DMS153 (cell line): ENCODE measurements around the gene NXPH2.
"Not testable (repeated sequence)": the region's sequence is repeated elsewhere in the genome, so short reads cannot be mapped to it uniquely, and the experiment has no call there.

Experiments used
- DNase-seq: peaks from one replicate; lab custom pipeline; 2025; lab: John Stamatoyannopoulos, UW

The NXPH2 gene

DNA sequence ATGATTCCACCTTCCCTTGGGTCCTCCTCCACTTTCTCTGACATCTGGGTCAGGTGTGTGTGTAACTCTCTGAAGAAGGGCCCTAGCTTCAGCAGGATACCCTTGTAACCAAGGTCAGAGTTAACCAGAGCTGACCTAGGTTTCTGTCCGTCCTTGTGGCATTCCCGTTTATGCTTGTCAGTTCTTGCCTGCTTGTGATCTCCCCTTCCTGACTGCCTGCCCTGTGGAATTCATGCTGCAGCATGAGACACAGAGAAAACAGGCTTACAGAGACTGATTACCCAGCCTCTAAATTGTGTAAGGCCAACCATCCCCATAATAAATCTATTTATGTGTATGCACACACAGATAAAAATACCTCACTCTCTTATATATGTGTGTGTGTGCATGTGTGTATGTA lies 22.8 kb downstream of the NXPH2 start:
- no peak for DNase-seq

DNA sequence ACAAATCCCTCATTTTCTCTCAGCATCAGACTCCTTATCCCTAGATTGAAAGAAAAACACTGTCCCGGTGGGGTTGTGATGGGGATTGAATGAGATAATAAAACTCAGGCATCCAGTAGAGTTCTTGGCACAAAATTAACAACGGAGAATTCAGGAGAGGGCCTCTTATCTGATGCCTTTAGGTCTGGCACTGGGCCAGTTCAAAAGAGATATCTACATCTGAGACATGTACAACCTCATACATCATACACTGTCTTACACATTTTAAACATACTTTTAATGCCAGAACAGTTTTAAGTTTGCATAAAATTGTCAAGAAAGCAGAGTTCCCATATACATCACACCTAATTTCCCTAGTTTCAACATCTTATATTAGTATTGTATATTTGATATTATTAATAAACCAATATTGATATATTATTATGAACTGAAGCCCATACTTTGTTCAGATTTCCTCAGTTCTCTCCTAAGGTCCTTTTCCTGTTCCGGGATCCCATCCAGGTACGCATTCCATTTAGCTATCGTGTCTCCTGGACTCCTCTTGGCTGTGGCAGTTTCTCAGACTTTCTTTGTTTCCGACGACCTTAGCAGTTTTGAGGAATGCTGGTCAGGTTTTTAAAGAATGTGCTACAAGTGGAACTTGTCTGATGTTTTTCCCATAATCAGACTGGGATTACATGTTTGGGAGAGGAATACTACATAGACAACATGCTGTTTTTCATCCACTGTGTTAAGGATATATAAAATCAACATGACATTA lies 27.8 kb downstream of the NXPH2 start:
- no peak for DNase-seq

DNA sequence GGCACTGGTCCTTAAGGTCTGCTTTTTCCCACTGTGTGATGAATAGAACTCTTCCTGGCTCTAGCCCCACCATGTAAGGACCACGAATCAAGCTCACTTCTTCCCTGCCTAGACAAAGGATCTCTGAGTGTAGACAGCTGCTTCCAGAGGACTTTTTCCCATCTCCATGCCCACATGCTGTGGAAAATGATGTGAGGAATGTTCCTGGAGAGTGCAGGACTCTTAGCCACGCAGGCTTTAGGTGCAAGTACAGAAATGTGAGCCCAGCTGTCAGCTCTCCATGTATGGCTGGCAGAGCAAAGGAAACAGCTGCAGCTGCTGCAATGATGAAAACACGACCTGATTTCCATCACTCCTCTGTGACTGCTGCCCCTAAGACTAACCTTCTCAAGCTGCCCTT lies 35.5 kb downstream of the NXPH2 start:
- DNase-seq, result no peak

DNA sequence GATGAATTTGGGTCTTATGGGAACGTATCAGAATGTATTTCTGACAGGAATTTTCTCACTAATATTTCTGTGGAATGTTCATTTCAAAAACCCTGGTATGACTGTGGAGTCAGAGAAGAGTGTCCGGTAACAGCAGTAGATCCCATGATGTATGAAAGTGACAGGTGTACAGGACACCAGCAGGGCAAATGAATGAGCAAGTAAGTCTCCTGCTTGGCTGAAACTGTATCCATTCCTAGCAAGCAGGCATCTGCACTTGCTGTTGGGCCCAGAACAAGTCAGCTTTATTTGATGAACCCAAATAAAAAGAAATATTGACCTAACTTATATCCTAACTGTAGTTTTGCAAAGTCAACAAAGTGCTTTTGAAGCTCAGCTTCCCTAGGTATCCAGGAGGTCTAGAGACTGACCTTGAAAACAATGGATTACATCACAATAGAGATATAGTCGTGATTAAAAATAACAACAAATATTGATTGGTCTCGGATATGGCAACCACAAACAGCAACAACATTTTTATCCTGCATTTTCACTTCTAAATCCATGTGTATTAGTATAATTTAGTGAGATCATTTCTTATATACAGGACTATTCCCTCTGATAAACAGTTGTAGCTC lies 37.6 kb downstream of the NXPH2 start:
- DNase-seq, result no peak

DNA sequence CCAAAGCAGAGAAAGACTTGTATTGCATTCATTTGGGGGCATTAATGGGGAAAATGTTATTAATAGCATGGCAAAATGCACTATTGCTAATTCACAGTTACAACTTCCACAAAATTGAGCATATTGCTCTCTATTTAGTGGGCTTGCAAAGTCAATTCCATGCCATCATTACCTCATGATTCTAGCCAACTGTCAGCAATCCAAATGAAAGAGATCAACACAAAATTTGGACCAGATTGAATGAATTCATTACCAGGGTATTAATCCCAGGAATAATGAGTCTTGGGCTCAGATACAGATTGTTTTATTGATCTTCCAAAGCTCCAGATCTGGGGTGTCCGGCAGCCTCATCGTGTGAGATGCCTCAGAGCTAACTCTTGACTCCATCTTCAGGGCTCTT lies 38.3 kb downstream of the NXPH2 start:
- DNase-seq, result no peak

DNA sequence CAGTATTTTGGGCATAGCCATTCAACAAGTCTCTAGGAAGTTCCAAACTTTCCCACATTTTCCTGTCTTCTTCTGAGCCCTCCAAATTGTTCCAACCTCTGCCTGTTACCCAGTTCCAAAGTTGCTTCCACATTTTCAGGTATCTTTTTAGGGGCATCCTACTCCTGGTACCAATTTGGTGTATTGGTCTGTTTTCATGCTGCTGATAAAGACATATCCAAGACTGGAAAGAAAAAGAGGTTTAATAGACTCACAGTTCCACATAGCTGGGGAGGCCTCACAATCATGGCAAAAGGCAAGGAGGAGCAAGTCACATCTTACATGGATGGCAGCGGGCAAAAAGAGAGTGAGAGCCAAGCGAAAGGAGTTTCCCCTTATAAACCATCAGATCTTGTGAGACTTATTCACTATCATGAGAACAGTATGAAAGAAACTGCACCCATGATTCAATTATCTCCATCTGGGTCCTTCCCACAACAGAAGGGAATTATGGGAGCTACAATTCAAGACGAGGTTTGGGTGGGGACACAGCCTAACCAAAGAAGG lies 43.1 kb downstream of the NXPH2 start:
- not testable (repeated sequence) for DNase-seq

DNA sequence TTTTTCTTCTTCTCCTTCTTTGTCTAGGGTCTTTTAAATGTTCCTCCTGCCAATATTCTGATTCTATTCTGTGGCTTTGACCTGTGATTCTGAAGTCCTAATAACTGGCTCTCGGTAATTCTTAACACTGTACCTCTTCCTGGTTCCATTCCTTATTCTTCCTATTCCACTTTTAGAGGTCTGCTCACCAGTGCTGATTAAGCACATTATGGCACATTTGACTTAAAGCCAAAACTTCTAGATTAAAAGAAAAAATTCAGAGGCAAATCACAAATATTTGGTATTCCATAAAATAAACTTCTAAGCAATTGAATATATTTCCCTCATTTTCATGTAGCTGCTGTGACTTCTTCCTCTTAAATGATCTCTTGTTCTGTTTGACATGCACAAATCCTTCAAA lies 47.5 kb downstream of the NXPH2 start:
- DNase-seq, result no peak

DNA sequence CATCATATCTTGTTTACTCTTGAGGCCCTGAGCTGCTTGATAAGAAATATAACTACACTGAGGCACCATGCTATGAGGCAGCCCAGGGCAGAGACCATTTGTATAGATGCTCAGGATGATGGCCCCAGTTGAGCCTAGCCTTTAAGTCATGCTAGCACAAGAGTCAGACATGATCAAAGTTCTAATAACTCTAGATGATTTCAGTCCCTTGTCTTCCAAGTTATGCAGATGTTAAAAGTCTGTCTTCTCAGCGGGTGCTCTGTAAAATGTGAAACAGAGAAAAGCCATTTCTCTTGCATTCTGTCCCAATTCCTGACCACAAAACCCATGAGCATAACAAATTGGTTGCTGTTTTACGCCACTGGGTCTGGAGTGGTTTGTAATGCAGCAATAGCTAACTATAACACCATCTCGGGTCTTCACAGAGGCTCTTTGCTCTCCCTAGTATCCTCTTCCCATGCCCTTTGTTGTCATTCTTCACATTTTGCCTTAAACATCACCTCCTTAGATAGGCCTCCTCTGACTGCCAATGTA lies 49.6 kb downstream of the NXPH2 start:
- no peak for DNase-seq

DNA sequence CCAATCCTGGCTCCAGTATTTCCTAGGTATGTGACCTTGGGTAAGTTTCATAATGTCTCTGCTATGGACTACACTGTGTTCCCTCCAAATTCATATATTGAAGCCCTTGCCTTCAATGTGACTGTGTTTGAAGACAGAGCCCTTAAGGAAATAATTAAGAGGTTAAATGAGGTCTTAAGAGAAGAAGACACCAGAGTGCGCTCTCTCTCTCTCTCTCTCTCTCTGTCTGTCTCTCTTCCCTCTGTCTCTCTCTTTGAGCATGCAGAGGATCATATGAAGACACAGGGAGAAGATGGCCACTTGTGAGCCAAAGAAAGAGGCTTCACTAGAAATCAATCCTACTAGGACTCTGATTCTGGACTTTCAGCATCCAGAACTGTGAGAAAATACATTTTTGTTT lies 52.2 kb downstream of the NXPH2 start:
- DNase-seq, result no peak

DNA sequence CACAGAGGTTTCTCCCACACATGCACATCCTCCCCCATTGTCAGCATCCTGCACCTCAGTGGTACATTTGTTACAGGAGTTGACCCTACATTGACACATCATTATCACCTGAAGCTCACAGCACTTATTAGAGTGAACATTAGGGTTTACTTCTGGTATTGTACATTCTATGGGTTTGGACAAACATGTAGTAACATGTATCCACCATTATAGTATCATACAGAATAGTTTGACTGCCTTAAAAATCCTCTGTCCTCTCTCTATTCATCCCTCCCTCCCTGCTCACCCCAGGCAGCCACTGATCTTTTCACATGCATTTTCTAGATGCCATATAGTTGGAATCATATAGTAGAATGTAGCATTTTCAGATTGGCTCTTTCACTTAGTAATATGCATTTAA lies 53.5 kb downstream of the NXPH2 start:
- DNase-seq, result no peak

DNA sequence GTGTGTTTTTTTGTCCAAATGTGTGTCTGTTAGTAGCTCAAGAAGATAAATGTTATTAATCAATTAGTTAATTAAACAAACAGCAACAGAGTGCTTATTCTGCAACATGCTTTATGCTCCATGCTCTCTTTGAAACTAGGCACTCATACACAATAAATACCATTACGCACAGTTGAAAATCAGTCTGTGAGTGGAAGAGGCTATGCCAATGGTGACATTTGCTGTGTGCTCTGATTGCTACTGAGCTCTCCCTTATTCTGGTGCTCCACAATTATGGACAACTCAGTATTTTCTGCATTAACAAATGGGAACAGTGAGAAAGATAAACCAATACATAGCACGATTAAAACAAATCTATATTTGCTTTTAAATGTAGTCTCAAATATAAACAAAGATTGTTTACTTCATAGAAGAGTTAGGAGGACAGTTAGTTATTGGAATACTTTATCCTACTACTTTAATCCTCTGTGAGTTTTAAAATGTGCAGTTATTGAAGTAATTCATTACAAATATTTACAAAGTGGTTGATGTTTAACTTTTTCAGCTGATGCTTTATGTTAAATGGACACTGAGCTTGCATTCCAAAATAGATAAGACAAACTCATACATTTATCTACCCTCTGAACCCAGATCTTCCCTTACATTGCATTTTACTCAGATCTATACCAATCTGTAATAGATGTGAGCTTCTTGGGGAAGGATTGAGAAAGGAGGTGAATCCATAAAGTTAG lies 55.3 kb downstream of the NXPH2 start:
- DNase-seq, result no peak

DNA sequence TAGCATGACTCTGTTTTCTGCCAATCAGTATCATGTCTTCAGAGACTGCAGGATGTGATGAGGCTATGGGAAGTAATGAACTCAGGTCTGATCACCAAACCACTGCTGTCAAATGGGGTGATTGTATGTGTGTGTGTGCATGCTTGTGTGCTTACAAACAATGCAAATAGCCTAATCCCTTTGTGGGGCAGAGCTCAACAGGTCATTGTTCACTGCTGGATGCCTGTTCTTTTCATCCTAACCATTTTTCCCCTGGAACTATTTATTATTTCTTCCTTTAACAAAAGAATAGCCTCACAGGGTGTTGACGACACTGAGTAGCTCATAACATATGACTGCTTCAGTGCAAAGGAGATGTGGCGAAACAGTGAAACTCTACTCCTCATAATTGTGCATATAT lies 55.9 kb downstream of the NXPH2 start:
- DNase-seq, result no peak

DNA sequence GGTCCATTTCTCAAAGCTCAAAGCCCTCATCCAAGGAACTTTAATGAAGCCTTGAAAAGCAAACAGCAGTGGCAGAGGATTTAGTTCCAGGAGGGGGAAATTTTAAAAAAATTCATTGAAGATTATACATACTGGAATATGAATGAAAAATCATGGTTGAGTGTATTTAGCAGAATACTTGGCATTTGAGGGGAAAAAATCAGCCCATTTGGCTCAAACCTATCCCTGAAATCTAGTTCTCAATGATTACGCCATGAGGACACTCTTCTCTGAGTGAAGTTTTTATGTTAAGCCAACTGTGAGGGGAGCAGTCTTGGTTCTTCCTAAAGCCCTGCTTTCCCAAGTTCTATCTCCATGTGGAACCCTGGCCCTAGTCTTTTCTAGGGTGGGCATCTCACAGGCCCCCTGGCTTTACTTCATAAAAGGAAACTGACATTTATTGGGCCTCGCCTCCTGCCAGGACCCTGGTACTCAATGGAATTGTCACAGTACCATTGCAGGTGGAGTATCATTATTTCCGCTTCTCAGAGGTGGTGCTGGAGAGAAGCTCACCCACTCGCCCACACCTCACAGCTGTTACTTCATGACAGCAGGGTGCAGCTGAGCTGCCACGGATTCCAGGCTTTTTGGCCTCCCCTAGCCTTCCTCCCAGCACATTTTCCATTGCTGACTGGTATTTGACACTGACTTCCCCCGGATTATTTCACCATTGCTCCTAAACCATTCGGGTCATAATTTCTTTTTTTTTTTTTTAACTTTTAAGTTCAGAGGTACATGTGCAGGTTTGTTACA lies 56.8 kb downstream of the NXPH2 start:
- no peak for DNase-seq

DNA sequence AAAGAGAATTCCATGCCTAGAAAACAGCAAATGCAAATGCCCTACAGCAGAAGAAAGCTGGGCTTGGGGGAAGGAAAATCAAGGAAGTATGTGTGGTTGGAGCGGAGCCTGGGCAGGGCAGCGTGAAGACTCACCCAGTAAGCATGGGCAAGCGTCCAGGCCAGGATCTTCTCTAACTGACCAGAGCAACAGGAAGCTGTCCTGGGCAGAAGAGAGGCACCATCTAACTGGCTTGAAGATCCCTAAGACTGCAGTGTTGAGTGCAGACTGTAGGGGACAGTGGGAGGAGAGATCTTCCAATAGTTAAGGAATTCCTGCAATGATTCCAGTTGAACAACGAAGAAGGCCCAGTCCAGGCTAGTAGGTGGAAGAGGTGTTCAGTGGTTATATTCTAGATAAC lies 57.9 kb downstream of the NXPH2 start:
- DNase-seq, result no peak

DNA sequence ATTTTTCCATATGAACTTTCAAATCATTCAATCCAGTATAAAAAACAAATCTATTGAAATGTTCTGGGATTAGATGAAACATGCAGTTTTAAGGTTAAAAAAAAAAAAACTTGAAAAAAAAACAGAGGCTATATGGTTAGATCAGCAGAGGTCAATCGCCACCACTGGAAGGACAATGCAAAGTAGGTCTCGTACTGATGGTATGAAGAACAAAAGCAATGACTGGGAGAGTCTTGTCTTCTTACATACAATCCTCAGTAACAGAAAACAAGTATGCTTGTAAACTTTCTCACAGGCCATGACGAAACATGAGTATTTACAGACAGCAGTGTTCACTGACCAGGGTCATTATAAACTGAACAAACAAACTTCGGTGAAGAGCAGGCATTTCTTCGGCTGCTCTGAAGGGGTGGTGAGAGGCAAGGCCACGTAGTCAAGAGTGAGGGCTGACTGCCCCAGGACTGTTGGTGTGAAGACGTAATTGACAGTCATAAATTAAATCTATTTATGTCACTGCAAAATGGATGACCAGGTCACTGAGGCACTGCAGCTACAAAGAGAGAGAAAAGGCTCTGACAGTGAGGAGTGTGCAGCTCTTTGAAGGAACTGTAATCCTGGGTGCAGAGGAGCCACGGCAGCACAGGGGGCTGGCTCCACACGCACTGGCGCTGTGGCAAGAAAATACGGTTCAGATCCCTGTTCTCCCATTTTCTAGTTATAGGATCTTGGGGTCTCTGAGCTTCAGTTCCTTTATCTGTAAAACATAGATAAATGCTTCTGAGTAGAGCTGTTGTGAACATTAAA lies 60.0 kb downstream of the NXPH2 start:
- DNase-seq, result no peak

DNA sequence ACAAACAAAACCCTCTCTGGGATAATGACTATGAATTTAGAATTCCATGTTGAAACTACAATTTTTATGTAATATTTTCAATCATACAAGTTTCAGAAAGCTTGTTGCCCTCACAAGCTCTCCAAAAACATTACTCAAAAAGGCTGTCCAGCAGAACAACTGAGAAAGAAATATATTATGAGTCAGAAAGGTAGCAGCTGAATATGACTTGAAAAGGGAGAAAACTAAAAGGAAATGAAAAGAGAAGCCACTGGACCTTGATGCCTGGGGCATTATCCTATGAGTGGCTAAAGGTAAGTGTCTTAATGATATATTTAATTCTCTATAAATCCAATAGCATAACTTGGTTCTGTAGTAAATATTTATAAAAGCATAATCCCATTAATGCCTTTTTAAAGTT lies 61.8 kb downstream of the NXPH2 start:
- DNase-seq, result no peak

DNA sequence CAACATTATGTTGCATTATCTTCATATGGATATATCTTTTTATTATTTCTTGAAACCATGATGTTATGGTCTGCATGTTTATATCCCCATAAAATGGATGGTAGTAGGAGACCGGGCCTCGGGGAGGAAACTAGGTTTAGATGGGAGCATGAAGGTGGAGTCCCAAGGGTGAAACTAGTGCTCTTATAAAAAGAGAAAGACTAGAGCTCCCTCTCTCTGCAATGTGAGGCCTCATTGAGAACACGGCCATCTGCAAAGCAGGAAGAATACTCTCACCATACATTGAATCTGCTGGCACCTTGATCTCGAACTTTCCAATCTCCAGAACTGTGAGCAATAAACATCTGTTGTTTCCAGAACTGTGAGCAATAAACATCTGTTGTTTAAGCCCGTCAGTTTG lies 64.0 kb downstream of the NXPH2 start:
- no peak for DNase-seq

DNA sequence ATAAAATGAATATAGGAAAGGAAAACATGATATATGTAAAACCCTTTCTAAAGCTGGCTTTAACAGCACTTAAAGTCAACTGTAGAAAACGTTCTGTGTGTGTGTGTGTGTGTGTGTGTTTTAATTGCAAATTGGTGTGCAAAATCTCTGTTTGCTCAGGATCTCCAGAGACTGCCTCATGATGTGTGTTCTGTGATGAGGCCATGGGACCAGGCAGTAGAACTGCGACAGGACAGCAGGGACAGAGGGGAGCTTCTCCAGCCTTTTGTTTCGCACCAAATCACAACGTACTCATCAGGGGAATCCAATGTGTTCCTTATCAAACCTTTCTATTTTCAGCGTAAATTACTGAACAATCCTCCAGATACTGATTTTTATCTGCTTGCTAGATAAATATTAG lies 66.7 kb downstream of the NXPH2 start:
- peak; percentile 5 for DNase-seq

DNA sequence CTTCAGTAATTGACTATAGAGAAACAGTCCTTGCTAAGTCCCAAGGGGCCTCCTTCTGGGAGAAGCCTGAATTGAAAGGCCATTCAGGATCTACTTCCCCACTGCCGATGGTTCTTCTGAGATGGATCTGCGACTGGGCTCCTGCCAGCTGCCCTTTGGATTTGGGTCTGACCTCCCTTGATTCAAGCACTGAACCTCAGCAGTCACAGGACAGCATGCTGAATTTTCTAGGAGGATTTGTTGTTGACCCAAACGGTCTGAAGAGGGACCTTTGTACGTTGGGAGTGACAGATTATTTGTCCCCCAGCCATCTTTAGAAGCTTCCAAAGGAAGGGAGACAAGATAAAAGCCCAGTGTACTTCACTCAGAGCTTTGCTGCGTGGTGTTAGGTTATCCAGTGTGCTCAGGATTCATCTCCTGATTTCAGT lies 67.1 kb downstream of the NXPH2 start:
- DNase-seq, result no peak

DNA sequence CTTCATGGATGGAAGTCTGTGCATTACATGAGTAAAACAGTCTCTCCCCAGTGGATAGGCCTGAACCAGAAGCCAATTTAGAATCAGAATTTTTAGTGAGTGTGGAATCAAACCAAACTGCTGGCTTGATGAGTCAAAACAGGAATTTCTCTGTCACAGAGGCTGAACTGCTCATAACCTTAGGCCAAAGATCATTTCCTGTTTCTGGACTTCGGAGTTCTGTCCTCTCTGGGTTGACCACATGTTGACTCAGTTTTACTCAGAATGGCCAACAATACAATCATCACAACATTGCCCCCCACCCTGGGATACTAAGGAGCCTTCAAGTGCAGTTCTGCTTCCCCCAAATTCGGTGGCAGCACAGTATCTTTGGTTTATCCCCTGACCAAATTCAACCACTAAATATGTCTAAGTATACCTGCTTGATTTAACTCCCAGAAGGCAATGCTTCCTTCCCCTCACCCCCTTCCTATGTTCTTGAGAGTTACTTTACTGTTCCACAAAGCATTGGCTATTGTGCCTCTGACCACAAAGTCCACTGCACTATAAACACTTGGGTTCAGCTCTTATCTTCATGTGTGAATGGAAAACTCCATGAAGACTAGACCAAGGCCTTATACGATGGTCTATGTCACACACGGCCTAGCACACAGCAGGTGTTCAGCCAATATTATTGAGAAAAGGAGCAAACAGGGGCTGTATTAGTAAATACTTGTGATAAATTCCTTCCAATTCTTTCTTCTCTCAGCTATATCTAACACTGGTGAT lies 67.8 kb downstream of the NXPH2 start:
- no peak for DNase-seq
